Thyroid gland (tissue), 4 donors: Measurements from ENCODE around the gene KIF16B. TPM values are rescaled to one million over a fixed set of nuclear protein-coding genes. Genes with fewer than 3 reads are reported as not detected.

Experiments
- DNase-seq, 2 donors: peaks; one replicate each; pipeline ENCODE4 v3.0.0-alpha.2; 2019
- H3K27ac ChIP-seq, 3 donors: fragments of 200-600 bp; sonication (generic); 1 replicate in 2 of 3; 2 replicates in 1 of 3; pipeline ENCODE4 v1.5.1; 2016 to 2019; ENCODE audit warnings: mild to moderate bottlenecking in 1 of 3, moderate library complexity in 1 of 3
- H3K27me3 ChIP-seq: fragments of 200-600 bp; sonication (generic); one replicate; pipeline ENCODE4 v1.5.1; 2019
- H3K36me3 ChIP-seq, 2 donors: fragments of 200-600 bp; sonication (generic); one replicate each; pipeline ENCODE4 v1.5.1; 2016 to 2019
- H3K4me1 ChIP-seq, 2 donors: fragments of 200-600 bp; sonication (generic); one replicate each; pipeline ENCODE4 v1.5.1; 2017 to 2019
- H3K4me3 ChIP-seq, 3 donors: fragments of 200-600 bp; sonication (generic); replicated peaks in 1 of 3; 1 replicate in 2 of 3; 2 replicates in 1 of 3; pipeline ENCODE4 v1.5.1; 2016; ENCODE audit warnings: mild to moderate bottlenecking in 1 of 3
- H3K9me3 ChIP-seq: fragments of 200-600 bp; sonication (generic); one replicate; pipeline ENCODE4 v1.5.1; 2017
- POLR2A ChIP-seq, 2 donors: fragments of 450-650 bp; IDR thresholded peaks; one replicate each; pipeline ENCODE4 v1.6.1; 2017; ENCODE audit warnings: antibody characterized with exemption in 2 of 2, mild to moderate bottlenecking in 2 of 2, moderate library complexity in 1 of 2
- WGBS, 2 donors: methylation state at CpG; one replicate each; pipeline ENCODE4 v1.1.5; 2017; 5-methylcytosine and 5-hydroxymethylcytosine counted together
- intact Hi-C: fragments of 100-400 bp; cut with DNase I; formaldehyde crosslinking; loops from one replicate; pipeline ENCODE4 v1.15.1; 2023
- total RNA-seq, 4 donors: library from RNA; depleted of rRNA; stranded (reverse); fragments of >200 nt; gene quantifications; one replicate each; pipeline ENCODE4 v1.2.3, GENCODE V29; 2016
- TF ChIP-seq, protein P1 (sequence below), 6 experiments: fragments of 200-600 bp in 3 of 6; fragments of 450-650 bp in 3 of 6; sonication (generic) in 3 of 6; IDR thresholded peaks; one replicate each; pipeline ENCODE4 v1.5.1; 2016 to 2019; ENCODE audit warnings: antibody characterized with exemption in 6 of 6, mild to moderate bottlenecking in 2 of 6, inconsistent platforms in 1 of 6, moderate library complexity in 1 of 6

Gene KIF16B
- total RNA-seq, 4 donors from 2014 or later, result 18.5 to 32.8 (median 28.6) TPM

DNA sequence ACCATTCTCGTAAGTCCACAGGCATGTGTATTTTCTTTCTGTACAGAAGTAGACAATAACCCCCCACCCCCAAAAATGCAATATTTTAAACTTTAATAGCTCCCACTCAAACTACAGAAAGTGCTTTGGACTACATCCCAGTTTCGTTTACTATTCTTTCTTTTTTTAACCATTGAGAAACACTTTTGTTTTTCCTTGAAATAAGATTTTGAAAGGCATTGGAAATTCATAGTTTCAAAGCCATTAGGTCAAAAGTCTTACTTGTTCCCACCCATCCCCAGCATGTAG is 140.0 kb downstream of the KIF16B start:
- no peak for DNase-seq

DNA sequence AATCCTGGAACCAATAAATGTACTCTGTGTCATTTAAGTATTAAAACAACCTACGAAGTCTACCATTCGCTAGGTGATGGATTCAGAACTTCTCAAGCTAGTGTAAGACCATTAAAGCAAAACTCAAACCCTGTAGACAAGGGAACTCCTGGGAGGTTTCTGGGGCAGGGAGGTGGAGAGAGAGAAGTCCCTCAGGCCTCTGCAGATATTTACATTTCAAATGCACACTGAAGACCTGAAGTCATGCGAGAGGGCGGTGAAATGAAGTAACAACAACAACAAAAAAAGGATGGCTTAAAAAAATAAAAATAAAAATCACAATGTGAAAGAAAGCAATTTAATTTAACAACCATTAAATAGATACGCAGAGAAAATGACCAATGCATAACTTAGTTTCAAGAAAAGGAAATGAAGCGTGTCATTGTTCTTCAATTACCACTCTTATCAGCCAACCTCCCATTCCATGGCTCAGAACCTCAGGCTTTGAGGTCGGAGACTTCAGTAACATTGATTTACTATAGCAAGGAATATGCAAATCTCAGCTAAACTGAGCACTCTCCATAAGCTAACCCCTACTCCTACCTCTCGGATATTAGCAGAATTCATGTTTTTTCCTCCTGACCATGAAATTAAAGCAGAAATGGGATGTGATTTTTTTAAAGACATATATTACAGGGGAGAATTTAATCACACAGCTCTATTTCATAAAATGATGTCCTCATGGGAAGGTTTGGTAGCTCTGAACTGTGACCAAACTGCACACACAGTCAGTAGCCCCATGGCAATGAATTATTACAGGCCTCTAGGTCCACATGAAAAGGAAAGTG is 140.6 kb downstream of the KIF16B start:
- DNase-seq, result no peak
- Histone ChIP-seq H3K36me3 (peaks cover 0 to 5% of the 10 kb centered on the region in 2 donors), H3K4me3 (no peak overlapping the region), H3K27me3 (no peaks in the 10 kb centered on the region), H3K9me3 (no peaks in the 10 kb centered on the region), H3K27ac (no peak overlapping the region), H3K4me1 (no peaks in the 10 kb centered on the region)
- intact Hi-C loops, result no loop called here
- TF ChIP-seq, protein P1, sequence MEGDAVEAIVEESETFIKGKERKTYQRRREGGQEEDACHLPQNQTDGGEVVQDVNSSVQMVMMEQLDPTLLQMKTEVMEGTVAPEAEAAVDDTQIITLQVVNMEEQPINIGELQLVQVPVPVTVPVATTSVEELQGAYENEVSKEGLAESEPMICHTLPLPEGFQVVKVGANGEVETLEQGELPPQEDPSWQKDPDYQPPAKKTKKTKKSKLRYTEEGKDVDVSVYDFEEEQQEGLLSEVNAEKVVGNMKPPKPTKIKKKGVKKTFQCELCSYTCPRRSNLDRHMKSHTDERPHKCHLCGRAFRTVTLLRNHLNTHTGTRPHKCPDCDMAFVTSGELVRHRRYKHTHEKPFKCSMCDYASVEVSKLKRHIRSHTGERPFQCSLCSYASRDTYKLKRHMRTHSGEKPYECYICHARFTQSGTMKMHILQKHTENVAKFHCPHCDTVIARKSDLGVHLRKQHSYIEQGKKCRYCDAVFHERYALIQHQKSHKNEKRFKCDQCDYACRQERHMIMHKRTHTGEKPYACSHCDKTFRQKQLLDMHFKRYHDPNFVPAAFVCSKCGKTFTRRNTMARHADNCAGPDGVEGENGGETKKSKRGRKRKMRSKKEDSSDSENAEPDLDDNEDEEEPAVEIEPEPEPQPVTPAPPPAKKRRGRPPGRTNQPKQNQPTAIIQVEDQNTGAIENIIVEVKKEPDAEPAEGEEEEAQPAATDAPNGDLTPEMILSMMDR (IDR thresholded peaks at IDR 0.05), result no peak
- TF ChIP-seq POLR2A (IDR thresholded peaks at IDR 0.05), result no peak
- WGBS, 2 donors, result 86 to 87% methylated on average over 8 of the region's 8 CpGs

More for the DNA sequence above, 140.0 kb downstream of the KIF16B start:
- TF ChIP-seq, protein P1 (IDR thresholded peaks at IDR 0.05), result no peak
- no peak for TF ChIP-seq POLR2A (IDR thresholded peaks at IDR 0.05)
- intact Hi-C loops, result no loop called here
- Histone ChIP-seq H3K27ac (no peak overlapping the region), H3K27me3 (no peaks in the 10 kb centered on the region), H3K9me3 (no peaks in the 10 kb centered on the region), H3K4me1 (no peaks in the 10 kb centered on the region), H3K36me3 (peaks cover 0 to 5% of the 10 kb centered on the region in 2 donors), H3K4me3 (no peak overlapping the region)
- WGBS, 2 donors, result 70 to 73% methylated on average over 2 of the region's 2 CpGs

DNA sequence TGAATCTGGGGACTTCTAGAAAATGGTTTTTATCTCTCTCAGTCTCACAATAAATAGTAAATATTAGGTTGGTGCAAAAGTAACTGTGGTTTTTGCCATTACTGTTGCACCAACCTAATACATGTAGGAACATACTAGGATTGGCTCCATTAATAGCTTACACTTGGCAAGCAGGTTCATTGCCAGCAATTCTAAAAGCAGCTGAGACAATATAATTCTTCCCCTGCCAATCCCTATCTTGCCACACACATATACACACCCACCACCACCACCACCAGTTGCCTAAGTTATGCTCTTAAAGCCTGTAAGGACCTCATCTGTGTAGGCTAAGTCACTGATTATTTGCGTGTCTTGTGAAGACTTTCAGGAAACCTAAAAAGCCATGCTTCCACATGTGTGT is 145.1 kb downstream of the KIF16B start:
- H3K4me3 ChIP-seq, result no peak overlapping the region
- H3K27me3 ChIP-seq, result no peaks in the 10 kb centered on the region
- H3K9me3 ChIP-seq, result no peaks in the 10 kb centered on the region
- no peaks in the 10 kb centered on the region for H3K4me1 ChIP-seq
- peaks cover 0 to 5% of the 10 kb centered on the region in 2 donors for H3K36me3 ChIP-seq
- 100% methylated on average over 1 of the region's 1 CpG for WGBS, 2 donors
- intact Hi-C loops, result no loop called here
- no peak overlapping the region for H3K27ac ChIP-seq
- TF ChIP-seq POLR2A (IDR thresholded peaks at IDR 0.05), result no peak
- TF ChIP-seq, protein P1 (IDR thresholded peaks at IDR 0.05), result no peak
- no peak for DNase-seq

DNA sequence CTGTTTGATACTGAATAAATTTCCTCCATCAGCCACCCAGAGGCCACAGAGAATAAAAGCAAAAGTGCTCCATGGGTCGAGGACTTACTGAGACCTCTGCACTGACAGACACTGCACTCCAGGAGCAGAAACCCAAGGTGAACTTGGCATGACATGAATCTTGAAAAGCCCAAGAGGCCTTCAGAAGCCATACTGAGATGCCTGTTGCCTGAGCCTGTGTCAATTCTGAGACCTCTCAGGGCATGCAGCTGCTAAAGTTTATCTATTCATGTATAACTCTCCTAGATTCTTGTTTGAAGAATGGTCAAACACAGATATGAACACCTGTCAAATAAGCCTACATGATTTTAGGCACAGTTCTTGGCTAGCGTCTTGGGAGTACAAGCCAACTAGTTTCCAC is 145.7 kb downstream of the KIF16B start:
- Histone ChIP-seq H3K36me3 (peaks cover 0 to 5% of the 10 kb centered on the region in 2 donors), H3K27ac (no peak overlapping the region), H3K9me3 (no peaks in the 10 kb centered on the region), H3K4me1 (no peaks in the 10 kb centered on the region), H3K27me3 (no peaks in the 10 kb centered on the region), H3K4me3 (no peak overlapping the region)
- WGBS, 2 donors, result 86 to 91% methylated on average over 2 of the region's 2 CpGs
- intact Hi-C loops, result no loop called here
- TF ChIP-seq POLR2A (IDR thresholded peaks at IDR 0.05), result no peak
- DNase-seq, result no peak

DNA sequence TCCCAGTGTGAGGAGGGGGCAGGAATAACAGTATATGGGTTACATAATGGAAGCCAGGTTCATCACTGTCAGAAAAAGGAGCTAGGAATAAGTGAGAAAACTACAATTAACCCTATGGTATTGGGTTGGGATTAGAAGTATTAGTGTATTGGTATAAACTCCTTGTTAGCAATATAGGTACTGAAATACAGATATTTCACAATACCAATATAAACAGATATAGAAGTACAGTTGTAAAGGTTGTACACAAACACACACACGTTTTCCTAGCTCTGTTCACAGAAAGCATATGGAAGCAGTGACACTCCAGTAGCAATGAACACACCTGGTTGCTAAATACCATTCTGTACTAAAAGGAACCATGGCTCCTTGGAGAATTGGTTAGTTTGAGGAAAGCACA is 148.5 kb downstream of the KIF16B start:
- TF ChIP-seq POLR2A (IDR thresholded peaks at IDR 0.05), result no peak
- TF ChIP-seq, protein P1 (IDR thresholded peaks at IDR 0.05), result no peak
- Histone ChIP-seq H3K4me1 (no peaks in the 10 kb centered on the region), H3K36me3 (peaks cover 0 to 5% of the 10 kb centered on the region in 2 donors), H3K27ac (no peak overlapping the region), H3K4me3 (no peak overlapping the region), H3K27me3 (no peaks in the 10 kb centered on the region), H3K9me3 (no peaks in the 10 kb centered on the region)
- DNase-seq, result no peak
- WGBS, 2 donors, result 84 to 88% methylated on average over 1 of the region's 1 CpG
- intact Hi-C loops, result no loop called here
